ENCODE measurements around the gene SMOC2. TPM values are rescaled to one million over a fixed set of nuclear protein-coding genes. Genes with fewer than 3 reads are reported as not detected.

SMOC2 gene
- polyA plus RNA-seq, 3 donors, result not detected

- Mint-ChIP-seq H3K36me3 (no peaks in the 10 kb centered on the region), H3K9me3 (peaks cover 3 to 7% (median 6%) of the 10 kb centered on the region in 7 donors), H3K4me1 (no peaks in the 10 kb centered on the region), H3K27ac (peak overlapping the region in 2 of 7 donors; percentile 52 to 57), H3K4me3 (no peak overlapping the region), H3K27me3 (ENCODE audit: low read depth in 3 of 3) (peaks cover 6 to 9% (median 8%) of the 10 kb centered on the region in 3 donors)
- H3K4me1 ChIP-seq (ENCODE audit: control insufficient read depth in 1 of 2, insufficient read depth in 2 of 2, low read length in 2 of 2), result no peaks in the 10 kb centered on the region
- H3K27me3 ChIP-seq (ENCODE audit: control insufficient read depth in 2 of 2, insufficient read depth in 2 of 2, low read length in 2 of 2), result no peaks in the 10 kb centered on the region
- H2AFZ ChIP-seq (ENCODE audit: insufficient read depth, low read depth, low read length, poor library complexity, severe bottlenecking), result no peak overlapping the region
- H3K4me3 ChIP-seq (replicated peaks in 1 of 3; ENCODE audit: low read depth in 2 of 3, low read length in 3 of 3), result no peak overlapping the region
- no peaks in the 10 kb centered on the region for H4K20me1 ChIP-seq (ENCODE audit: insufficient read depth, low read length)
- H3K4me2 ChIP-seq (replicated peaks; ENCODE audit: extremely low read depth, low read length, poor library complexity, severe bottlenecking), result no peak overlapping the region
- H3K9me3 ChIP-seq (replicated peaks in 1 of 2; ENCODE audit: control insufficient read depth in 1 of 2, insufficient read depth in 1 of 2, low read length in 2 of 2), result peaks cover 0 to 4% of the 10 kb centered on the region in 2 donors
- no peaks in the 10 kb centered on the region for H3K79me2 ChIP-seq (ENCODE audit: insufficient read depth, low read length)
- intact Hi-C loops (cut with micrococcal nuclease), result no loop called here
- TF ChIP-seq, protein P1, sequence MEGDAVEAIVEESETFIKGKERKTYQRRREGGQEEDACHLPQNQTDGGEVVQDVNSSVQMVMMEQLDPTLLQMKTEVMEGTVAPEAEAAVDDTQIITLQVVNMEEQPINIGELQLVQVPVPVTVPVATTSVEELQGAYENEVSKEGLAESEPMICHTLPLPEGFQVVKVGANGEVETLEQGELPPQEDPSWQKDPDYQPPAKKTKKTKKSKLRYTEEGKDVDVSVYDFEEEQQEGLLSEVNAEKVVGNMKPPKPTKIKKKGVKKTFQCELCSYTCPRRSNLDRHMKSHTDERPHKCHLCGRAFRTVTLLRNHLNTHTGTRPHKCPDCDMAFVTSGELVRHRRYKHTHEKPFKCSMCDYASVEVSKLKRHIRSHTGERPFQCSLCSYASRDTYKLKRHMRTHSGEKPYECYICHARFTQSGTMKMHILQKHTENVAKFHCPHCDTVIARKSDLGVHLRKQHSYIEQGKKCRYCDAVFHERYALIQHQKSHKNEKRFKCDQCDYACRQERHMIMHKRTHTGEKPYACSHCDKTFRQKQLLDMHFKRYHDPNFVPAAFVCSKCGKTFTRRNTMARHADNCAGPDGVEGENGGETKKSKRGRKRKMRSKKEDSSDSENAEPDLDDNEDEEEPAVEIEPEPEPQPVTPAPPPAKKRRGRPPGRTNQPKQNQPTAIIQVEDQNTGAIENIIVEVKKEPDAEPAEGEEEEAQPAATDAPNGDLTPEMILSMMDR (IDR thresholded peaks at IDR 0.05), result no peak
- no peak for DNase-seq
- no peak overlapping the region for H3K27ac ChIP-seq (ENCODE audit: low read depth in 1 of 2, low read length in 2 of 2)
- no peak overlapping the region for H3K9ac ChIP-seq (ENCODE audit: insufficient read depth, low read length, poor library complexity, severe bottlenecking)
- H3K36me3 ChIP-seq (replicated peaks in 1 of 2; ENCODE audit: control insufficient read depth in 1 of 2, insufficient read depth in 2 of 2, low read length in 2 of 2), result no peaks in the 10 kb centered on the region
- WGBS (ENCODE audit: insufficient coverage), result 79% methylated on average over 26 of the region's 26 CpGs
These were observed 25.6 kb upstream of the SMOC2 start for GRCh38 chr6:168415098-168415992.

DNA sequence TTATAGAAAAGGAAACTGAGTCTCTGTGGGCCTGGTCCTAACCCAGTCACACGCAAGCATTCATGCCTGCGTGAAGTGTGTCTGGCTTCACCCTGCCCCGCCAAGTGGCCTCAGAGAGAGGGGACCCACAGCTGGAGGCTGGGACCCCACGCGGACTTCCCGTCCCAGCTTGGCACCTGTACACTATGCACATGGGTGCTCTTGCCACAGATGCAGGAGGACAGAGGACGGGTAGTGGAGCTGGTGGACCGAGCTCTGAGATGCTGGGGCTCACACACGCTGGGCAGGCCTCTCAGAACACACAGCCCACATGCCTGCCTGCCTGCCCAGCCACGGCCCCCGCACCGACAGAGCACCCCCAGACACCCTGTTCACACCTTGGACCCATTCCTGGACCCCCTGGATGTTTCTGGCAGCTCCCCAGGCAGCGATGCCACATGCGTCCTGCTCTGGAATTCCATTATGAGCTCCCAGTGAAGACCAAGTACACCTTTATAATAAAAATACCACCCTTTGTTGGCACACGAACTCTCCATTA is 24.9 kb upstream of the SMOC2 start:
- no peak overlapping the region for H3K27ac Mint-ChIP-seq
- no peaks in the 10 kb centered on the region for H3K36me3 Mint-ChIP-seq
- intact Hi-C loops (cut with micrococcal nuclease), result no loop called here

More for the DNA sequence above, 24.9 kb upstream of the SMOC2 start:
- Histone ChIP-seq H3K27me3 (ENCODE audit: control insufficient read depth in 2 of 2, insufficient read depth in 2 of 2, low read length in 2 of 2) (no peaks in the 10 kb centered on the region), H4K20me1 (ENCODE audit: insufficient read depth, low read length) (no peaks in the 10 kb centered on the region), H3K4me2 (replicated peaks; ENCODE audit: extremely low read depth, low read length, poor library complexity, severe bottlenecking) (no peak overlapping the region), H3K27ac (ENCODE audit: low read depth in 1 of 2, low read length in 2 of 2) (no peak overlapping the region), H3K36me3 (replicated peaks in 1 of 2; ENCODE audit: control insufficient read depth in 1 of 2, insufficient read depth in 2 of 2, low read length in 2 of 2) (no peaks in the 10 kb centered on the region), H3K9ac (ENCODE audit: insufficient read depth, low read length, poor library complexity, severe bottlenecking) (no peak overlapping the region), H3K4me1 (ENCODE audit: control insufficient read depth in 1 of 2, insufficient read depth in 2 of 2, low read length in 2 of 2) (no peaks in the 10 kb centered on the region), H2AFZ (ENCODE audit: insufficient read depth, low read depth, low read length, poor library complexity, severe bottlenecking) (no peak overlapping the region), H3K9me3 (replicated peaks in 1 of 2; ENCODE audit: control insufficient read depth in 1 of 2, insufficient read depth in 1 of 2, low read length in 2 of 2) (peaks cover 0 to 4% of the 10 kb centered on the region in 2 donors), H3K79me2 (ENCODE audit: insufficient read depth, low read length) (no peaks in the 10 kb centered on the region), H3K4me3 (replicated peaks in 1 of 3; ENCODE audit: low read depth in 2 of 3, low read length in 3 of 3) (no peak overlapping the region)
- no peak for DNase-seq
- peaks cover 6 to 9% (median 8%) of the 10 kb centered on the region in 3 donors for H3K27me3 Mint-ChIP-seq (ENCODE audit: low read depth in 3 of 3)
- TF ChIP-seq, protein P1 (IDR thresholded peaks at IDR 0.05), result no peak
- peaks cover 3 to 9% (median 6%) of the 10 kb centered on the region in 7 donors for H3K9me3 Mint-ChIP-seq
- WGBS (ENCODE audit: insufficient coverage), result 90% methylated on average over 14 of the region's 15 CpGs
- H3K4me3 Mint-ChIP-seq, result no peak overlapping the region
- H3K4me1 Mint-ChIP-seq, result no peaks in the 10 kb centered on the region

Measured in CD14-positive monocyte (primary cell).